SK-N-SH treated with all-trans-retinoic acid at 6 μM for 48 hours (cell line): ENCODE data around the gene PIF1.

Experiments
- ATAC-seq: fragments of 200-7000 bp; cut with Tn5 transposase; 3 replicates; pipeline ENCODE4 v1.9.1; 2020; ENCODE audit warnings: mild to moderate bottlenecking, moderate library complexity
- ARNTL ChIP-seq: fragments of 450-650 bp; formaldehyde crosslinking; IDR thresholded peaks from 2 replicates; pipeline ENCODE4 v1.5.0; 2020; ENCODE audit warnings: low read depth, mild to moderate bottlenecking, moderate library complexity, borderline replicate concordance
- BACH2 ChIP-seq: fragments of 250-450 bp; sonication (Bioruptor Pico); IDR thresholded peaks from 2 replicates; pipeline ENCODE4 v1.9.0; 2021; ENCODE audit warnings: mild to moderate bottlenecking, borderline replicate concordance
- CSDC2 ChIP-seq: fragments of 250-450 bp; sonication (Bioruptor Pico); IDR thresholded peaks from 2 replicates; pipeline ENCODE4 v1.5.0; 2020; ENCODE audit warnings: mild to moderate bottlenecking, moderate library complexity
- CSRNP3 ChIP-seq: fragments of 250-450 bp; sonication (Bioruptor Pico); IDR thresholded peaks from 2 replicates; pipeline ENCODE4 v1.5.1; 2021; ENCODE audit warnings: mild to moderate bottlenecking, moderate library complexity
- ESRRG ChIP-seq: fragments of 250-450 bp; sonication (Bioruptor Pico); IDR thresholded peaks from 2 replicates; pipeline ENCODE4 v1.6.1; 2021; ENCODE audit warnings: mild to moderate bottlenecking
- GLIS3 ChIP-seq: fragments of 250-450 bp; sonication (Bioruptor Pico); IDR thresholded peaks from 2 replicates; pipeline ENCODE4 v1.5.0; 2020; ENCODE audit warnings: mild to moderate bottlenecking, moderate library complexity
- ISL1 ChIP-seq: fragments of 250-450 bp; sonication (Bioruptor Pico); IDR thresholded peaks from 2 replicates; pipeline ENCODE4 v2.1.2; 2022; ENCODE audit warnings: mild to moderate bottlenecking, moderate library complexity
- OSR1 ChIP-seq: fragments of 250-450 bp; sonication (Bioruptor Pico); IDR thresholded peaks from 2 replicates; pipeline ENCODE4 v1.8.0; 2022; ENCODE audit warnings: moderate library complexity, mild to moderate bottlenecking, inconsistent platforms
- PATZ1 ChIP-seq: fragments of 250-450 bp; sonication (Bioruptor Pico); IDR thresholded peaks from 2 replicates; pipeline ENCODE4 v1.8.0; 2020; ENCODE audit warnings: mild to moderate bottlenecking, moderate library complexity, borderline replicate concordance
- PPARA ChIP-seq: fragments of 250-450 bp; sonication (Bioruptor Pico); IDR thresholded peaks from 2 replicates; pipeline ENCODE4 v1.5.0; 2020; ENCODE audit warnings: mild to moderate bottlenecking, borderline replicate concordance
- RARB ChIP-seq: fragments of 250-450 bp; sonication (Bioruptor Pico); IDR thresholded peaks from 2 replicates; pipeline ENCODE4 v1.8.0; 2021; ENCODE audit warnings: mild to moderate bottlenecking, moderate library complexity
- SNAI2 ChIP-seq: fragments of 250-450 bp; sonication (Bioruptor Pico); IDR thresholded peaks from 2 replicates; pipeline ENCODE4 v1.5.0; 2020; ENCODE audit warnings: mild to moderate bottlenecking, moderate library complexity
- TCF4 ChIP-seq: fragments of 250-450 bp; sonication (Bioruptor Pico); IDR thresholded peaks from 2 replicates; pipeline ENCODE4 v1.8.0; 2021; ENCODE audit warnings: mild to moderate bottlenecking, moderate library complexity, borderline replicate concordance
- TOX ChIP-seq: fragments of 250-450 bp; sonication (Bioruptor Pico); IDR thresholded peaks from 2 replicates; pipeline ENCODE4 v1.8.0; 2021; ENCODE audit warnings: mild to moderate bottlenecking, moderate library complexity, borderline replicate concordance
- ZC3H10 ChIP-seq: fragments of 250-450 bp; sonication (Bioruptor Pico); IDR thresholded peaks from 2 replicates; pipeline ENCODE4 v1.5.1; 2021; ENCODE audit warnings: mild to moderate bottlenecking, moderate library complexity
- ZFP3 ChIP-seq: fragments of 250-450 bp; sonication (Bioruptor Pico); IDR thresholded peaks from 2 replicates; pipeline ENCODE4 v1.5.0; 2020; ENCODE audit warnings: mild to moderate bottlenecking, moderate library complexity
- ZFP30 ChIP-seq: fragments of 450-650 bp; formaldehyde crosslinking; IDR thresholded peaks from 2 replicates; pipeline ENCODE4 v1.5.0; 2022; ENCODE audit warnings: mild to moderate bottlenecking, moderate library complexity
- ZNF565 ChIP-seq: fragments of 450-650 bp; formaldehyde crosslinking; conservative IDR thresholded peaks from 2 replicates; pipeline ENCODE4 v1.5.0; 2020; ENCODE audit warnings: low read depth, mild to moderate bottlenecking, moderate library complexity
- ZNF70 ChIP-seq: fragments of 450-650 bp; formaldehyde crosslinking; IDR thresholded peaks from 2 replicates; pipeline ENCODE4 v1.5.0; 2020; ENCODE audit warnings: mild to moderate bottlenecking, moderate library complexity
- ZNF8 ChIP-seq: fragments of 450-650 bp; formaldehyde crosslinking; IDR thresholded peaks from 2 replicates; pipeline ENCODE4 v1.5.0; 2020; ENCODE audit warnings: mild to moderate bottlenecking, moderate library complexity
- TF ChIP-seq, protein P1 (sequence below): fragments of 250-450 bp; sonication (Bioruptor Pico); IDR thresholded peaks from 2 replicates; pipeline ENCODE4 v1.8.0; 2021; ENCODE audit warnings: low read depth, mild to moderate bottlenecking, moderate library complexity, borderline replicate concordance
- TF ChIP-seq, protein P2 (sequence below): fragments of 250-450 bp; sonication (Bioruptor Pico); IDR thresholded peaks from 2 replicates; pipeline ENCODE4 v1.5.0; 2020; ENCODE audit warnings: mild to moderate bottlenecking, moderate library complexity

Gene PIF1

GRCh38 chr15:64858021-64858575, 32.7 kb upstream of the PIF1 start:
- TF ChIP-seq ESRRG (CRISPR knock-in tag), result no peak
- no peak for TF ChIP-seq ARNTL (CRISPR knock-in tag)
- no peak for TF ChIP-seq TCF4 (CRISPR knock-in tag)
- no peak for TF ChIP-seq ZFP30 (CRISPR knock-in tag)
- no peak for TF ChIP-seq CSRNP3 (CRISPR knock-in tag)
- TF ChIP-seq CSDC2, result no peak
- TF ChIP-seq ZNF70 (CRISPR knock-in tag), result no peak
- no peak for ATAC-seq

DNA sequence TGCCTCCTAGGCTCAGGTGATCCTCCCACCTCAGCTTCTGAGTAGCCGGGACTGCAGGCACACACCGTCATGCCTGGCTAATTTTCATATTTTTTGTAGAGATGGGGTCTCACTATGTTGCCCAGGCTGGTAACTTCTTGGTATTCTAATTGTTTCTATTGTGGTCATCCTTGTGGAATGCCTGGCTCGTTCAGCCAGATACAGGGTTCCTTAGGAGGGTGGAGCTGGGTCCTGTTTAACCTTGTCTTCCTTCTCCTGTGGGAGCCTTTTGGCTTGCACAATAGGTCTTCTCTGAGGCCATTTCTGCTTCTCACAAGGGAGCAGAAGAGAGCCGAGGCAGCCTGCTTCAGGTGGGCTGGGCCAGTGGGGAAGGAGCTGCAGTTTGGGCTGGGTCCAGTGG, 32.0 kb upstream of the PIF1 start:
- TF ChIP-seq ZC3H10 (CRISPR knock-in tag) (no peak), OSR1 (CRISPR knock-in tag) (no peak), RARB (CRISPR knock-in tag) (no peak), PPARA (CRISPR knock-in tag) (no peak), ZNF8 (CRISPR knock-in tag) (no peak), CSDC2 (no peak), ISL1 (CRISPR knock-in tag) (no peak), ZFP3 (no peak), ZNF70 (CRISPR knock-in tag) (no peak), ESRRG (CRISPR knock-in tag) (no peak), PATZ1 (CRISPR knock-in tag) (no peak)
- TF ChIP-seq, protein P1, sequence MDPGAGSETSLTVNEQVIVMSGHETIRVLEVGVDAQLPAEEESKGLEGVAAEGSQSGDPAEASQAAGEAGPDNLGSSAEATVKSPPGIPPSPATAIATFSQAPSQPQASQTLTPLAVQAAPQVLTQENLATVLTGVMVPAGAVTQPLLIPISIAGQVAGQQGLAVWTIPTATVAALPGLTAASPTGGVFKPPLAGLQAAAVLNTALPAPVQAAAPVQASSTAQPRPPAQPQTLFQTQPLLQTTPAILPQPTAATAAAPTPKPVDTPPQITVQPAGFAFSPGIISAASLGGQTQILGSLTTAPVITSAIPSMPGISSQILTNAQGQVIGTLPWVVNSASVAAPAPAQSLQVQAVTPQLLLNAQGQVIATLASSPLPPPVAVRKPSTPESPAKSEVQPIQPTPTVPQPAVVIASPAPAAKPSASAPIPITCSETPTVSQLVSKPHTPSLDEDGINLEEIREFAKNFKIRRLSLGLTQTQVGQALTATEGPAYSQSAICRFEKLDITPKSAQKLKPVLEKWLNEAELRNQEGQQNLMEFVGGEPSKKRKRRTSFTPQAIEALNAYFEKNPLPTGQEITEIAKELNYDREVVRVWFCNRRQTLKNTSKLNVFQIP, result no peak
- TF ChIP-seq, protein P2, sequence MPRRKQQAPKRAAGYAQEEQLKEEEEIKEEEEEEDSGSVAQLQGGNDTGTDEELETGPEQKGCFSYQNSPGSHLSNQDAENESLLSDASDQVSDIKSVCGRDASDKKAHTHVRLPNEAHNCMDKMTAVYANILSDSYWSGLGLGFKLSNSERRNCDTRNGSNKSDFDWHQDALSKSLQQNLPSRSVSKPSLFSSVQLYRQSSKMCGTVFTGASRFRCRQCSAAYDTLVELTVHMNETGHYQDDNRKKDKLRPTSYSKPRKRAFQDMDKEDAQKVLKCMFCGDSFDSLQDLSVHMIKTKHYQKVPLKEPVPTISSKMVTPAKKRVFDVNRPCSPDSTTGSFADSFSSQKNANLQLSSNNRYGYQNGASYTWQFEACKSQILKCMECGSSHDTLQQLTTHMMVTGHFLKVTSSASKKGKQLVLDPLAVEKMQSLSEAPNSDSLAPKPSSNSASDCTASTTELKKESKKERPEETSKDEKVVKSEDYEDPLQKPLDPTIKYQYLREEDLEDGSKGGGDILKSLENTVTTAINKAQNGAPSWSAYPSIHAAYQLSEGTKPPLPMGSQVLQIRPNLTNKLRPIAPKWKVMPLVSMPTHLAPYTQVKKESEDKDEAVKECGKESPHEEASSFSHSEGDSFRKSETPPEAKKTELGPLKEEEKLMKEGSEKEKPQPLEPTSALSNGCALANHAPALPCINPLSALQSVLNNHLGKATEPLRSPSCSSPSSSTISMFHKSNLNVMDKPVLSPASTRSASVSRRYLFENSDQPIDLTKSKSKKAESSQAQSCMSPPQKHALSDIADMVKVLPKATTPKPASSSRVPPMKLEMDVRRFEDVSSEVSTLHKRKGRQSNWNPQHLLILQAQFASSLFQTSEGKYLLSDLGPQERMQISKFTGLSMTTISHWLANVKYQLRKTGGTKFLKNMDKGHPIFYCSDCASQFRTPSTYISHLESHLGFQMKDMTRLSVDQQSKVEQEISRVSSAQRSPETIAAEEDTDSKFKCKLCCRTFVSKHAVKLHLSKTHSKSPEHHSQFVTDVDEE, result no peak
- TF ChIP-seq, all 23 proteins: peak for 0
- peak; percentile 60 for ATAC-seq

DNA sequence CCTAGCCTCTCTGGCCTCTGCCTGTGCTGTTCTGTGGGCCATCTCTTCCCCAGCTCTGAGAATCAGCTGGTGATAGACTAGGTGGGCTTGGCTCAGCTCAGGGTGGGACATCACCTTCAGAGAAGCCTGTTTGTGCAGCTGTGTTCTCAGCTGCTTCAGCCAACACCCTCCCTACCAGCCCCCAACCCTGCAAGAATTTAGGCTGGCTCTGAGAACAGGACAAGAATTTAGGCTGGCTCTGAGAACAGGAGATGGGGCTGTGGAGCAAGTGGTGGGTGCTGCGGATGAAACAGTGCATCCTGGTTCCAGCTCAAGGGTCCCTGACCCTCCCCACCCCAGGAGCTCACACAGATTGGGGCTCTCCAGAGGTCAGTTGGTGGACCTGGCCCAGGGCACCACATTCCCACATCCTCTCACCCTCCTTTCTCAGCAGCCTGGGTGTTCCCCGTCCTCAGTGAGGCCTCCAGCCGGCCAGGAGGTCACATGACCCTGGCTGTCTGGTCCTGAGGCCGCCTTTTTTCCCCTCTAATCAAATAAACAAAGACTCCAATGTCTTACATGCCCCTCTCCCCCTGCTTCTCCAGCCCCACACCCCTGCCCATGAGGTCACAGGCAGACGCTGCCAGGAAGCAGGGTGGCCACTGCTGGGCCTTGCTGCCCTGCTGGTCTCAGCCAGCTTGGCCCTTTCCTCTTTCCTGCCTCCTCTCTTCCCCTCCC, 31.1 kb upstream of the PIF1 start:
- peak; percentile 74 for ATAC-seq
- TF ChIP-seq SNAI2 (peak; percentile 32; the same call in 1 of the 2 replicates), ARNTL (CRISPR knock-in tag) (no peak)

- TF ChIP-seq GLIS3 (CRISPR knock-in tag) (no peak), ARNTL (CRISPR knock-in tag) (no peak), ZFP3 (no peak), CSDC2 (no peak), CSRNP3 (CRISPR knock-in tag) (no peak), ZNF565 (CRISPR knock-in tag) (no peak), ZNF8 (CRISPR knock-in tag) (no peak), OSR1 (CRISPR knock-in tag) (no peak), SNAI2 (no peak), BACH2 (CRISPR knock-in tag) (no peak), TOX (CRISPR knock-in tag) (no peak), ZC3H10 (CRISPR knock-in tag) (no peak)
- TF ChIP-seq, all 23 proteins: peak for 0
Observed at GRCh38 chr15:64855205-64855975, 29.9 kb upstream of the PIF1 start.

More at GRCh38 chr15:64855205-64855975, 29.9 kb upstream of the PIF1 start:
- ATAC-seq, result no peak
